Heart left ventricle (tissue), 16 donors: Measurements from ENCODE around the gene ACOT4. TPM values are rescaled to one million over a fixed set of nuclear protein-coding genes. Genes with fewer than 3 reads are reported as not detected.

Experiments
- ATAC-seq, 4 donors: fragments of 200-7000 bp; cut with Tn5 transposase; one replicate each; pipeline ENCODE4 v1.9.1; 2020 to 2022; ENCODE audit warnings: moderate library complexity in 4 of 4, mild to moderate bottlenecking in 3 of 4, moderate number of reproducible peaks in 1 of 4
- DNase-seq, 5 donors: peaks; one replicate each; pipeline ENCODE4 v3.0.0-alpha.2; 2020
- H3K27ac ChIP-seq, 12 donors: fragments of 200-600 bp; sonication (generic) in 4 of 12; one replicate each; pipeline versions ENCODE4 v1.5.0 to v1.8.0; 2016 to 2022; ENCODE audit warnings: mild to moderate bottlenecking in 2 of 12
- H3K27me3 ChIP-seq, 9 donors: fragments of 200-600 bp; sonication (generic) in 2 of 9; one replicate each; pipeline versions ENCODE4 v1.5.1 to v1.8.0; 2016 to 2022; ENCODE audit warnings: mild to moderate bottlenecking in 3 of 9
- H3K36me3 ChIP-seq, 9 donors: fragments of 200-600 bp; sonication (generic) in 2 of 9; one replicate each; pipeline versions ENCODE4 v1.5.0 to v1.8.0; 2018 to 2022; ENCODE audit warnings: mild to moderate bottlenecking in 2 of 9
- H3K4me1 ChIP-seq, 12 donors: fragments of 200-600 bp; sonication (generic) in 4 of 12; one replicate each; pipeline versions ENCODE4 v1.5.0 to v1.8.0; 2016 to 2022; ENCODE audit warnings: mild to moderate bottlenecking in 3 of 12
- H3K4me3 ChIP-seq, 12 donors: fragments of 200-600 bp; sonication (generic) in 4 of 12; one replicate each; pipeline versions ENCODE4 v1.5.0 to v1.8.0; 2017 to 2022; ENCODE audit warnings: mild to moderate bottlenecking in 9 of 12, moderate library complexity in 4 of 12
- H3K9me3 ChIP-seq, 12 donors: fragments of 200-600 bp; sonication (generic) in 4 of 12; one replicate each; pipeline versions ENCODE4 v1.5.0 to v1.8.0; 2016 to 2022; ENCODE audit warnings: mild to moderate bottlenecking in 1 of 12
- POLR2A ChIP-seq, 2 donors: fragments of 450-650 bp; IDR thresholded peaks; one replicate each; pipeline ENCODE4 v1.6.1; 2017; ENCODE audit warnings: antibody characterized with exemption in 2 of 2, mild to moderate bottlenecking in 2 of 2, moderate library complexity in 2 of 2
- WGBS, 4 donors: extraction: QIAGEN DNeasy Blood & Tissue Kit in 2 of 4; methylation state at CpG; one replicate each; pipeline versions ENCODE4 v1.1.5 to v1.1.7; 2013 to 2018; 5-methylcytosine and 5-hydroxymethylcytosine counted together
- intact Hi-C, 10 donors: fragments of 100-400 bp; cut with DNase I; formaldehyde crosslinking; loops; one replicate each; pipeline versions ENCODE4 v1.11.1 to v1.14.2; 2022
- polyA plus RNA-seq, 2 donors: library from polyadenylated mRNA; stranded (reverse); fragments of 200-250 nt; gene quantifications; one replicate each; pipeline ENCODE4 v1.2.3, GENCODE V29; 2013
- total RNA-seq, 9 donors: library from RNA; depleted of rRNA in 2 of 9; stranded (reverse); fragments of >200 nt in 2 of 9; fragmentation: NEBNext Ultra II Directional in 3 of 9; extraction: Animal tissue kit (Norgen Biotek cat#: 25700) in 3 of 9; gene quantifications; one replicate each; pipeline versions ENCODE4 v1.1.0 to v1.2.4, GENCODE V29; 2016 to 2023
- TF ChIP-seq, protein P1 (sequence below), 12 donors: fragments of 200-600 bp; sonication (generic) in 4 of 12; IDR thresholded peaks; one replicate each; pipeline versions ENCODE4 v1.5.0 to v1.8.0; 2018 to 2022; ENCODE audit warnings: antibody characterized with exemption in 12 of 12, mild to moderate bottlenecking in 5 of 12
- donor health status: ischemic (EF 13 %, LVEDD 7.1; RV severe dilation, severe dysfunction).
- donor health status: healthy with polysubstance abuse.
- donor health status: DM: no; HTN: yes; CAD: no.
- donor health status: DM: no; HTN: no; CAD: no.
- donor health status: ischemic (EF 25% LVEDD 6.9; RV normal size, moderate dysfunction).
- donor health status: ischemic (EF 25% LVEDD 5.7; RV mildly dilated, moderate dysfunction).
- donor health status: healthy.
- donor health status: DM: yes; HTN: yes; CAD: no.
- donor health status: ischemic (EF 35%, LVEDD 5.7; RV mildly dilated, moderate dysfunction).
- donor health status: nonischemic (EF 11% LVEDD 7.7; RV severe dilation, severe dysfunction).
- donor health status: DM: yes; HTN: yes; CAD: no.
- donor health status: PGD.
- donor health status: ischemic (EF 29% LVEDD 5.4; RV normal size, mild dysfunction).
- donor health status: nonischemic (EF 23%, LVEDD 6.1; RV moderate dilation, normal function).

ACOT4 gene
- total and polyA plus RNA-seq, 11 donors, result 0.27 to 2.4 (median 0.79) TPM

DNA sequence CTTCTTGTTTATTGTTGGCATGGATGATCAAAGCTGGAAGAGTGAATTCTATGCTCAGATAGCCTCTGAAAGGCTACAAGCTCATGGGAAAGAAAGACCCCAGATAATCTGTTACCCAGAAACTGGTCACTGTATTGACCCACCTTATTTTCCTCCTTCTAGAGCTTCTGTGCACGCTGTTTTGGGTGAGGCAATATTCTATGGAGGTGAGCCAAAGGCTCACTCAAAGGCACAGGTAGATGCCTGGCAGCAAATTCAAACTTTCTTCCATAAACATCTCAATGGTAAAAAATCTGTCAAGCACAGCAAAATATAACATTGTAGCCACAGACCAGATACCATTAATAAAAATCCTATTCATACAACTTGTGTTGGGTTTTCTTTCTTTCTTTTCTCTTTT is 27.9 kb downstream of the ACOT4 start:
- no peaks in the 10 kb centered on the region for H3K36me3 ChIP-seq
- no peak overlapping the region for H3K27ac ChIP-seq
- DNase-seq (no peak), ATAC-seq (no peak)
- 76 to 94% (median 84%) methylated on average over 1 of the region's 1 CpG for WGBS, 4 donors
- H3K9me3 ChIP-seq, result no peaks in the 10 kb centered on the region
- H3K4me3 ChIP-seq, result no peak overlapping the region
- intact Hi-C loops, result no loop called here
- no peak for TF ChIP-seq POLR2A (IDR thresholded peaks at IDR 0.05)
- TF ChIP-seq, protein P1, sequence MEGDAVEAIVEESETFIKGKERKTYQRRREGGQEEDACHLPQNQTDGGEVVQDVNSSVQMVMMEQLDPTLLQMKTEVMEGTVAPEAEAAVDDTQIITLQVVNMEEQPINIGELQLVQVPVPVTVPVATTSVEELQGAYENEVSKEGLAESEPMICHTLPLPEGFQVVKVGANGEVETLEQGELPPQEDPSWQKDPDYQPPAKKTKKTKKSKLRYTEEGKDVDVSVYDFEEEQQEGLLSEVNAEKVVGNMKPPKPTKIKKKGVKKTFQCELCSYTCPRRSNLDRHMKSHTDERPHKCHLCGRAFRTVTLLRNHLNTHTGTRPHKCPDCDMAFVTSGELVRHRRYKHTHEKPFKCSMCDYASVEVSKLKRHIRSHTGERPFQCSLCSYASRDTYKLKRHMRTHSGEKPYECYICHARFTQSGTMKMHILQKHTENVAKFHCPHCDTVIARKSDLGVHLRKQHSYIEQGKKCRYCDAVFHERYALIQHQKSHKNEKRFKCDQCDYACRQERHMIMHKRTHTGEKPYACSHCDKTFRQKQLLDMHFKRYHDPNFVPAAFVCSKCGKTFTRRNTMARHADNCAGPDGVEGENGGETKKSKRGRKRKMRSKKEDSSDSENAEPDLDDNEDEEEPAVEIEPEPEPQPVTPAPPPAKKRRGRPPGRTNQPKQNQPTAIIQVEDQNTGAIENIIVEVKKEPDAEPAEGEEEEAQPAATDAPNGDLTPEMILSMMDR (IDR thresholded peaks at IDR 0.05), result no peak
- H3K27me3 ChIP-seq, result no peaks in the 10 kb centered on the region
- no peaks in the 10 kb centered on the region for H3K4me1 ChIP-seq

DNA sequence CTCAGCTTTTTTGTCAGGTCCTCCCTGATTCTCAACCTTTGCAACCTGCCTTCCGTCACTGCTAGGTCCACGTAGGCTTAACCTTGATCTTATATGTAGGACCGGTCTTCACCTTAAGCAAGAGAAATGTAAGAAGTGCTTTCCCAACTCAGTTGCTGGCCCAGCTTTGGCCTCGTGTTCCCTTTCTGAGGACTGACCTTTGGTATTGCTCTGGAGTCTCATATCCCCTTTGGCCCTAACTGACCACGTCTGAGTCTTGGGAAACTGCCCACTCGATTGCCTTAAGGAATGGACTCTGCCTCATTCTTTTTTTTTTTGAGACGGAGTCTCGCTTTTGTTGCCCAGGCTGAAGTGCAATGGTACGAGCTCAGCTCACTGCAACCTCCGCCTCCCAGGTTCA is 28.6 kb downstream of the ACOT4 start:
- ATAC-seq, result no peak
- intact Hi-C loops, result loop anchor here in 1 of 10 donors (10.0 kb wide), 1 partner anchor 45 kb away; no protein-coding TSS in a partner anchor

DNA sequence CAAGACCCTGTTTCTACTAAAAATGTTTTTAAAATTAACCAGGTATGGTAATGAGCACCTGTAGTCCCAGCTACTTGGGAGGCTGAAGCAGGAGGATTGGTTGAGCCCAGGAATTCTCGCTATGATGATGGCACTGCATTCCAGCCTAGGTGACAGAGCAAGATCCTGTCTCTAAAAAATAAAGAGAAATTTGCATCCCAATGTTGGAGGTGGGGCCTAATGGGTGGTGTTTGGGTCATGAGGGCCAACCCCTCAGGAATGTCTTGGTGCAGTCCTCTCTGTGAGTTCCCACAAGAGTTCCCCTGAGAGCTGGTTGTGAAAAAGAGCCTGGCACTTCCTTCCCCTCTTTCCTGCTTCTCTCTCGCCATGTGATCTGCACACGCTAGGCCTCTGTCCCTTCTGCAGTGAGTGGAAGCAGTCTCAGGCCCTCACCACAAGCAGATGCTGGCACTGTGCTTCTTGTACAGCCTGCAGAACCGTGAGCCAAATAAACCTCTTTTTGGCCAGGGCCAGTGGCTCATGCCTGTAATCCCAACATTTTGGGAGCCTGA is 31.9 kb downstream of the ACOT4 start:
- no peak for DNase-seq
- Histone ChIP-seq H3K4me1 (no peaks in the 10 kb centered on the region), H3K9me3 (no peaks in the 10 kb centered on the region), H3K27ac (no peak overlapping the region), H3K27me3 (no peaks in the 10 kb centered on the region), H3K4me3 (no peak overlapping the region), H3K36me3 (no peaks in the 10 kb centered on the region)
- no peak for ATAC-seq
- WGBS, 4 donors, result 88 to 95% (median 94%) methylated on average over 4 of the region's 4 CpGs
- intact Hi-C loops, result loop anchor here in 1 of 10 donors (10.0 kb wide), 1 partner anchor 49 kb away; no protein-coding TSS in a partner anchor
- TF ChIP-seq, protein P1 (IDR thresholded peaks at IDR 0.05), result no peak
- TF ChIP-seq POLR2A (IDR thresholded peaks at IDR 0.05), result no peak

More for the DNA sequence above, 28.6 kb downstream of the ACOT4 start:
- TF ChIP-seq POLR2A (IDR thresholded peaks at IDR 0.05), result no peak
- TF ChIP-seq, protein P1 (IDR thresholded peaks at IDR 0.05), result no peak
- H3K4me1 ChIP-seq, result no peaks in the 10 kb centered on the region
- no peak overlapping the region for H3K27ac ChIP-seq
- H3K4me3 ChIP-seq, result no peak overlapping the region
- H3K27me3 ChIP-seq, result no peaks in the 10 kb centered on the region
- no peaks in the 10 kb centered on the region for H3K36me3 ChIP-seq
- no peaks in the 10 kb centered on the region for H3K9me3 ChIP-seq
- WGBS, 4 donors, result 83 to 91% (median 89%) methylated on average over 10 of the region's 10 CpGs
- DNase-seq, result no peak

GRCh38 chr14:73625706-73626105 is 34.0 kb downstream of the ACOT4 start:
- ATAC-seq (no peak), DNase-seq (no peak)
- intact Hi-C loops, result loop anchor here in 1 of 10 donors (10.0 kb wide), 1 partner anchor 51 kb away; no protein-coding TSS in a partner anchor
- no peaks in the 10 kb centered on the region for H3K9me3 ChIP-seq
- H3K36me3 ChIP-seq, result no peaks in the 10 kb centered on the region
- no peaks in the 10 kb centered on the region for H3K27me3 ChIP-seq
- TF ChIP-seq, protein P1 (IDR thresholded peaks at IDR 0.05), result no peak
- no peak for TF ChIP-seq POLR2A (IDR thresholded peaks at IDR 0.05)
- 35 to 55% (median 51%) methylated on average over 1 of the region's 1 CpG for WGBS, 4 donors
- no peak overlapping the region for H3K4me3 ChIP-seq
- H3K27ac ChIP-seq, result no peak overlapping the region
- H3K4me1 ChIP-seq, result no peaks in the 10 kb centered on the region
